ENCODE results near the gene SCYL1. TPM values are rescaled to one million over a fixed set of nuclear protein-coding genes. Genes with fewer than 3 reads are reported as not detected.

Gene SCYL1
- total RNA-seq, 1 donor from 2014 or later = 82.4 TPM

DNA sequence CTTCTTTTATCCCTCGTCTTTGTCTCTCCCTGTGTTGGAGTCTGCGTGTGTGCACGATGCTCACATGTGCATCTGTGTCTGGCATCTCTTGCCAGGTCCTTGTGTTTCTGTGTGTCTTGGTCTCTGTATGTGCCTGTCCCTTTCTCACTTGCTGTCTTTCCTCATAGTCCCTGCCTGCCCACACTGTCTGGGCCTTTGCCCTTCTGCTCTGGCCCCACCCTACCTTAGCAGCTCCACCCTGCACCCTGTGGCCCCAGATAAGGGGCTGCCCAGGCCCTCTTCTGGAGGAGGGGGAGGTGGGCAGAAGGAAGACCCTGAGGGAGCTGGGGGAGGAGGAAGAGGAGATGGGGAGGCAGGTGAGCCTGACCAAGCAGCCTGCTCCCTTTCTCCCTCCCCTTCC is 53.8 kb downstream of the SCYL1 start:
- intact Hi-C loops (cut with micrococcal nuclease) = no loop called here

DNA sequence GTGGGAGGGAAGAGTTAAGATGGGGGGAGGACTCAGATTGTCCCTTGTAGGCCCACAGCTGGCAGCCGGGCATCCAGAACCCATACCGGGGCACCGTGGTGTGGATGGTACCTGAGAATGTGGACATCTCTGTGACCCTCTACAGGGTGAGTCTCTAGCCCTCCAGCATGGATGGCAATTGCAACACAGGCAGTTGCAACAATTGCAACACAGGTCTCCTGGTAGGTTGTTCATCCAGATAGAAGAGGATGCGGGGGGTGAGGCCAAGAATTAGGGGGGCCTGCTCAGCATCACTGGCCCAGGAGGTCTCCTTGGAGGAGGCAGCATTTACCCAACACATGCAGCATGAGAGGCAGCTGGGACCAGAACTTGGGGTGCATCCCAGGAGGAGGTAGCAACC is 54.4 kb downstream of the SCYL1 start:
- intact Hi-C loops (cut with micrococcal nuclease) = no loop called here

DNA sequence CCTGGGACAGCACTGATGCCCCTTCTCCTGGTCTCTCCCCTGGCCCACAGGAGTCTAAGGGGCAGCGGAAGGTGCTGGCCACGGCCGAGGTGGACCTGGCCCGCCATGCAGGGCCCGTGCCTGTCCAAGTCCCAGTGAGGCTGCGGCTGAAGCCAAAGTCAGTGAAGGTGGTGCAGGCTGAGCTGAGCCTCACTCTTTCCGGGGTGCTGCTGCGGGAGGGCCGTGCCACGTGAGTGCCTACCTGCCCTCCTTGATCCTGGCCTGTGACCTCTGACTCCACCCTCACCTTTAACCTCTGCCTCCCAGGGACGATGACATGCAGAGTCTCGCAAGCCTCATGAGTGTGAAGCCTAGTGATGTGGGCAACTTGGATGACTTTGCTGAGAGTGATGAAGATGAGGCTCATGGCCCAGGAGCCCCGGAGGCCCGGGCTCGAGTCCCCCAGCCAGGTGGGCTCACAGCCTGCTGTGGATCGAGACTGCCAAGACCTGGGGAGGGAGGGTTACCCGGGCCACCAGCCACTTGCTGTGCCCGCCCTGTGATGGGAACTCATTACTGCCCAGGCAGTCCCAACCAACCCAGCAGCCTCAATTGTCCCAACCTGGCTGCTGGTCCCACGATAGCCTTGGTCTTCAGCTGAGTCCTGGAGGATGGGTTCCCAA is 55.3 kb downstream of the SCYL1 start:
- intact Hi-C loops (cut with micrococcal nuclease) = no loop called here

DNA sequence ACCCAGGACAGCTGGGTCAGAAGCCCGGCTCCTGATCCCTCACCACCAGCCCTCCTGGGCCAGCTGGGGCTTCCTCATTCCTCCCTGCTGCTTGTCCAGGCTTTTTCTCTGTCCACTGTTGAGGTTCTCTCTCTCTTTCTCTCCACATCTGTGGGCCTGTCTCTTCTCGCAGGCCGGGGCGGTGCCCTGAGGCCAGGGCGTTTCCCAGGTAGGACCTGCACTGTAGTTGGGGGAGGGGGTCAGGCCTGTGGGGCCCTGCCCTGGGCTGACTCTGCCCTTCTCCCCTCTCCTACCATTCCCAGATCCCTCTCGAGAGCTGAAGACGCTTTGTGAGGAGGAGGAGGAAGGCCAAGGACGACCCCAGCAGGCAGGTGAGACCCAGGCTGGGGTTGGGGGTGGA is 55.9 kb downstream of the SCYL1 start:
- intact Hi-C loops (cut with micrococcal nuclease) = no loop called here

DNA sequence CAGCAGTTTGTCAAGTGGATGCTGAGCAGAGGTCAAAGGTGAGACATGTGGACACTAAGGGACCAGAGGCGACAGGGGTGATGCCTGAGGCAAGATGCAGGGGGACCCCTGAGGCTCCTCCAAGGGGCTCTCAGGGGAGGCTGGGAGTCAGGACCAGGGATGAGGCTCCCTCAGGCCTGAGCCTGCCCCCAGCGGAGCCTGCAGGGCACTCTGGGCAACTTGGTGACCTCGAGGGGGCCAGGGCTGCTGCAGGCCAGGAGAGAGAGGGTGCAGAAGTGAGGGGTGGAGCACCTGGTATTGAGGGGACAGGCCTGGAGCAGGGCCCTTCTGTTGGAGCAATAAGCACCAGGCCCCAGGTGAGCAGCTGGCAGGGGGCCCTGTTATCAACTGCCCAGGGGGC is 57.0 kb downstream of the SCYL1 start:
- intact Hi-C loops (cut with micrococcal nuclease) = no loop called here

DNA sequence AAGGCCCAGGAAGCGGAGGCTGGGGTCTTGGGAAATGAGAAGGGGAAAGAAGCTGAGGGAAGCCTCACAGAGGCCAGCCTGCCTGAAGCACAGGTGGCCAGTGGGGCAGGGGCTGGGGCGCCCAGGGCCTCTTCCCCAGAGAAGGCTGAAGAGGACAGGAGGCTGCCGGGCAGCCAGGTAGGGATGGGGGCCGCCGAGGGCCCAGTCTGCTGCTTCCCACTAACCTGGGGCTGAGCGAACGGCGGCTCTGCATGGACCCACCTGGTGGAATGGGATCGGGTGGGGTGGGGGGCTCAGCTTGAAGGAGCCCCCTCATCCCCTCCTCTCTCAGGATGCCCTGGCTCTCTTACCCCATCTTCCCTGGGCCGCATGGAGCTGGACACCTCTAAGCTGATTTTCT is 58.7 kb downstream of the SCYL1 start:
- intact Hi-C loops (cut with micrococcal nuclease) = no loop called here

DNA sequence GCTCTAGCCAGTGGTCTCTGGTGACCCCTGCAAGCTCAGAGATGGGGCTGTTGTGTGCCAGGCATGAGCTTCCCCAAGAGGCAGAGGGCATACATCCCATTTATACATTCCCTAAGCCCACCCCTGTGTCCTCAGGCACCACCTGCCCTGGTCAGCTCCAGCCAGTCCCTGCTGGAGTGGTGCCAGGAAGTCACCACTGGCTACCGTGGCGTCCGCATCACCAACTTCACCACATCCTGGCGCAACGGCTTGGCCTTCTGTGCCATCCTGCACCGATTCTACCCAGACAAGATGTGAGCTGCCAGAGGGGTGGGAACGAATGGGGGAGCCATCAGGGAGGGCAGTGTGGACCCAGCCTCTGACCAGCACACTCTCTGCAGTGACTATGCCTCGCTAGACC is 59.2 kb downstream of the SCYL1 start:
- intact Hi-C loops (cut with micrococcal nuclease) = no loop called here

DNA sequence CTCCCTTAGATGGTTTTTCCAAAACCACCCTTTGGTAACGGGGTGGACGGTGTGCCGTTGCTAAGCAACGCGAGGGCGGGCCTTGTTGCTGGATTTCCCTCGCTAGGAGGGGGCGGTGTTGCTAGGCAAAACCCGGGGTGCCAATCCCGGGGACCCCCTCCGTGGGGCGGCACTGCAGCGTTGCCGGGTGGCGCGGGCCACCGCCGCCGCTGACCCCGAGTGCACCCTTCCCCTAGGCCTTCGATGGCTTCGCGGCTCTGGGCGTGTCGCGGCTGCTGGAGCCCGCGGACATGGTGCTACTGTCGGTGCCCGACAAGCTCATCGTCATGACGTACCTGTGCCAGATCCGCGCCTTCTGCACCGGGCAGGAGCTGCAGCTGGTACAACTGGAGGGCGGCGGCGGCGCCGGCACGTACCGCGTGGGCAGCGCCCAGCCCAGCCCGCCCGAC is 59.9 kb downstream of the SCYL1 start:
- intact Hi-C loops (cut with micrococcal nuclease) = no loop called here

DNA sequence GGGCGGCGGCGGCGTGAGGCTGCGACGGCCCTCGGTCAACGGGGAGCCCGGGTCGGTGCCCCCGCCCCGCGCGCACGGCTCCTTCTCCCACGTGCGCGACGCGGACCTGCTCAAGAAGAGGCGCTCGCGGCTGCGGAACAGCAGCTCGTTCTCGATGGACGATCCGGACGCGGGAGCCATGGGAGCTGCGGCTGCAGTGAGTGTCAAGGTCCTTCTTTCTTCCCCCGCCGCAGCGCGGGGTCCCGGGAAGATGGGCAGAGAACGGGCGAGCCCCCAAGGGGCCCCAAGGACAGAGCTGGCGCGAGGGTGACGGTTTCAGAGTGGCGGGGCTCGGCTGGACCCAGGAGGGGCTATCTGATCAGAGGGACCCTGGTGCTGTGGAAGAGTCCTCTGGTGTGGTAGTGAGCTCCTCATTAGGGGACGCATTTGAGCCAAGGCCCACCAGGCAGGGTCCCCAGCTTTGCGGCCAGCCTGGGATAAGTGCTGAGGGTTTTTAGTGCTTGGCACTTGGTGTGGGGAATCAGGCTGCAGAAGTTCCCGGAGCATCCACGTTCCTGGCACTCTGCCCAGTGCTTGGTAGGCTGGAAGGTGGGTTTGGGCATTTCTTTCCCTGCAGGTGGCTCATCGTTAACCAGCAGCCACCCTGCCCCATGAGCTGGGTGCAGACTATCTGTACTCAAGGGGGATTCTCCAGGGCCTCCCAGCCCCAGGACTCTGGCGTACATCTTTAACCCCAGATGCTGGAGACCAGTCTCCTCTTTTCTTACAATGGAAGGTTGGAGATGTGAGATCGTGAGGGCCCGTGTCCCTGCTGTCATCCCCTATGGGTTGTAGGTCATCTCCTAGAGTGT is 60.7 kb downstream of the SCYL1 start:
- intact Hi-C loops (cut with micrococcal nuclease) = no loop called here

DNA sequence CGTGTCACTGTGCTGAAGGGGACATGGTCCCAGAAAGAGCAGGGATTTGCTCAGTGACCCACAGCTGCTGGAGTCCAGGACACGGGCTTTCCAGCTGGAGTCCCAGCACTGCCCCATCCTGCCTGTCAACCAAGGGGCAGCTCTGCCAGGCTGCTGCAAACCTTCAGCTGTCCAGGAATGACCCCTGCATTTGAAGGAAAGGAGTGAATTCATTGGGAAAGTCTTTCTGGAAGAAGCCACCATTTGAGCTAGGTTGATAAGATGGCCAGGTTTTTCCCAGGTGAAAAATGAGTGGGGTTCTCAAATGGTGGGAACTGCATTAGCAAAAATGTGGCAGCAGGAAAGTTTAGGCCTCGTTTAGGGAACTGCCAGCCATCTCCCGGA is 61.4 kb downstream of the SCYL1 start:
- intact Hi-C loops (cut with micrococcal nuclease) = no loop called here

DNA sequence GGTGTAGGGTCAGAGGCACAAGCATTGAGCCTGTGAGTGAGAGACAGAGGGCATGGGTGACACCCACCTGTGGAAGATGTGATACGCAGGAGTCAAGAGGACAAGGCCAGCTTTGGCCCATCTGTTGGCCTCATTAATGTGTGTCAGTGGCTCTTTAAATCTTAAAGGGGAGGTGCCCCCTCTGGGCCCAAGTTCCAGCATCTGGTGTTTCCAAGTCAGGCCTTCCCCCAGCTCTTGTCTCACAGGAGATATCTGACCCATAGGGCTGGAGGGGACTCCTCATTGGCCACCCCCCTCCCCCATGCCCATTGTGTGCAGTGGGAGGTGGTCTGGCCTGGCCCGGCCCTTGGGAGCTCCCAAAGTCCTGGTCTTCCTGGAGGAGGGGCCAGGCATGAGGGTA is 61.8 kb downstream of the SCYL1 start:
- intact Hi-C loops (cut with micrococcal nuclease) = no loop called here

Other genes starting within 250 kb of the SCYL1 start
- 1.1 and 1.6 TPM in 2 replicates for gene CDC42EP2, start 210.2 kb upstream of the SCYL1 start, total RNA-seq
- 80.9 and 83.2 TPM in 2 replicates for gene DPF2, start 191.2 kb upstream of the SCYL1 start, total RNA-seq
- gene TIGD3, start 170.3 kb upstream of the SCYL1 start, total RNA-seq = 0.34 and 0.51 TPM in 2 replicates
- gene SLC25A45, start 142.4 kb upstream of the SCYL1 start, total RNA-seq = 26.0 and 26.8 TPM in 2 replicates
- gene FRMD8, start 138.4 kb upstream of the SCYL1 start, total RNA-seq = 57.5 and 61.6 TPM in 2 replicates
- 1,002 TPM in 2 replicates for gene NEAT1, start 102.3 kb upstream of the SCYL1 start, total RNA-seq
- 8,633 and 8,695 TPM in 2 replicates for gene MALAT1, start 26.0 kb upstream of the SCYL1 start, total RNA-seq
- 99.6 and 106 TPM in 2 replicates for gene LTBP3, start 33.3 kb downstream of the SCYL1 start, total RNA-seq
- gene ZNRD2, start 45.4 kb downstream of the SCYL1 start, total RNA-seq = 43.6 and 48.5 TPM in 2 replicates
- 58.1 and 58.2 TPM in 2 replicates for gene FAM89B, start 47.5 kb downstream of the SCYL1 start, total RNA-seq
- 122 and 128 TPM in 2 replicates for gene EHBP1L1, start 51.0 kb downstream of the SCYL1 start, total RNA-seq
- 1.9 and 2.2 TPM in 2 replicates for gene KCNK7, start 70.7 kb downstream of the SCYL1 start, total RNA-seq
- gene MAP3K11, start 89.1 kb downstream of the SCYL1 start, total RNA-seq = 94.4 and 96.1 TPM in 2 replicates
- gene PCNX3, start 90.7 kb downstream of the SCYL1 start, total RNA-seq = 61.8 and 66.4 TPM in 2 replicates
- gene SIPA1, start 113.0 kb downstream of the SCYL1 start, total RNA-seq = 177 and 181 TPM in 2 replicates
- 106 and 112 TPM in 2 replicates for gene RELA, start 137.8 kb downstream of the SCYL1 start, total RNA-seq
- 69.8 and 83.5 TPM in 2 replicates for gene KAT5, start 187.2 kb downstream of the SCYL1 start, total RNA-seq
- gene RNASEH2C, start 195.7 kb downstream of the SCYL1 start, total RNA-seq = 82.4 and 82.8 TPM in 2 replicates